22Rv1 (cell line): ENCODE data around the gene UGT1A6.

Experiments used
- ZFX ChIP-seq: fragments of 450-650 bp; IDR thresholded peaks from 2 replicates; pipeline ENCODE4 v1.6.1; 2017; ENCODE audit warnings: antibody characterized with exemption, borderline replicate concordance
- TF ChIP-seq, protein P1 (sequence below): fragments of 450-650 bp; IDR thresholded peaks from 2 replicates; pipeline ENCODE4 v1.5.1; 2017; ENCODE audit warnings: mild to moderate bottlenecking

DNA sequence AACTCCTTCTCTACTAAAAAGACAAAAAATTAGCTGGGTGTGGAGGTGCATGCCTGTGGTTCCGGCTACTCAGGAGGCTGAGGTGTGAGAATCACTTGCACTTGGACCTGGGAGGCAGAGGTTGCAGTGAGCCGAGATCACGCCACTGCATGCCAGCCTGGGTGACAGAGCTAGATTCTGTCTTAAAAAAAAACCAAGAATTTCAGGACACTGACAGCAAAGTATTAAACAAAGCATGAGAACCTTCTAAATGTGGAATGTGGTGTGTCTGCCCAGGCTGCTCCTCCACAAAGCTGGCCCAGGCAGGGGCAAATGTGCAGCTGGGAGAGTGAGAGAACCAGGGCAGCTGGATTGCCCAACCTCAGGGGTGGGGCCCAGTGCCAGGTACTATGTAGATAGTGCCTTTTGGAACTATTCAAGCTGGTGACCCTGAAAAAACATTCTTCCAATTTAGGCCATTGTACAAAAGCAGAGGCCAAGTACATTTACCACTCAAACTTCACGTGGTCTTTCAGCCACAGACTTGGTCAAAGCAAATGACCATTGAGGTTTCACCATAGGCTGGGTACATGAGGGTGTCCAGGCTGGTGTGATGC lies 13.3 kb downstream of the UGT1A6 start:
- TF ChIP-seq, protein P1, sequence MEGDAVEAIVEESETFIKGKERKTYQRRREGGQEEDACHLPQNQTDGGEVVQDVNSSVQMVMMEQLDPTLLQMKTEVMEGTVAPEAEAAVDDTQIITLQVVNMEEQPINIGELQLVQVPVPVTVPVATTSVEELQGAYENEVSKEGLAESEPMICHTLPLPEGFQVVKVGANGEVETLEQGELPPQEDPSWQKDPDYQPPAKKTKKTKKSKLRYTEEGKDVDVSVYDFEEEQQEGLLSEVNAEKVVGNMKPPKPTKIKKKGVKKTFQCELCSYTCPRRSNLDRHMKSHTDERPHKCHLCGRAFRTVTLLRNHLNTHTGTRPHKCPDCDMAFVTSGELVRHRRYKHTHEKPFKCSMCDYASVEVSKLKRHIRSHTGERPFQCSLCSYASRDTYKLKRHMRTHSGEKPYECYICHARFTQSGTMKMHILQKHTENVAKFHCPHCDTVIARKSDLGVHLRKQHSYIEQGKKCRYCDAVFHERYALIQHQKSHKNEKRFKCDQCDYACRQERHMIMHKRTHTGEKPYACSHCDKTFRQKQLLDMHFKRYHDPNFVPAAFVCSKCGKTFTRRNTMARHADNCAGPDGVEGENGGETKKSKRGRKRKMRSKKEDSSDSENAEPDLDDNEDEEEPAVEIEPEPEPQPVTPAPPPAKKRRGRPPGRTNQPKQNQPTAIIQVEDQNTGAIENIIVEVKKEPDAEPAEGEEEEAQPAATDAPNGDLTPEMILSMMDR: no peak
- no peak for TF ChIP-seq ZFX
